ENCODE data around the gene UBR2.
"Not testable (repeated sequence)": the region's sequence is repeated elsewhere in the genome, so short reads cannot be mapped to it uniquely, and the experiment has no call there.

GRCh38 chr6:42576538-42576937 lies 12.7 kb downstream of the UBR2 start:
- not testable (repeated sequence) for TF ChIP-seq CTCF (conservative IDR thresholded peaks at IDR 0.05; ENCODE audit: low read depth, low read length); ELK1 (IDR thresholded peaks at IDR 0.05; ENCODE audit: borderline replicate concordance, low read depth, low read length)
